ENCODE measurements around the gene BTRC. TPM values are rescaled to one million over a fixed set of nuclear protein-coding genes. Genes with fewer than 3 reads are reported as not detected.
A peak's percentile ranks its signal among the peaks of the same experiment; 100 is the strongest.

The BTRC gene
- total RNA-seq, 3 donors from 2014 or later (not counting 1 experiment from before 2014, with no cell fraction given), result 13.5 to 22.8 (median 15.2) TPM

DNA sequence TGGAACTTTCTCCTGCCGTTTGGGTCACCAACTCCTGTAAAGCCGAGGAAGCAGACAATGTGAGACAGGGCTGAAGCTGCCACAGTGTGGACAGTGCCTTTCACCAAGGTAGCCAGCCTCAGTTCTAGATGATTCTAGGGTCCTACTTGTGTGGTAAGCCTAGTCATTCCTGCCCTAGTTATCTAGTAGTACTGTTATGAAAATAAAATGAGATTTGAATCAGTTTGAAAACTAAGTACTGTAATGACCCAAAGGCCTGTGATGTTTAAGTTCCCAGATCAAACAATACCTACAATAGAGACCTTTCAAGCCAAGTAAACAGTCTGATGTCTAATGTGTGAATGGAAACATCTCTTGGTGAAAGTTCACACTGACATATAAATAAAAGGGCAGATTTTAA lies 197.0 kb downstream of the BTRC start:
- ATAC-seq (no peak), DNase-seq (no peak)
- Mint-ChIP-seq H3K9me3 (no peaks in the 10 kb centered on the region), H3K27me3 (ENCODE audit: low read depth in 2 of 2) (no peaks in the 10 kb centered on the region), H3K4me3 (no peak overlapping the region), H3K36me3 (peaks cover 24% of the 10 kb centered on the region), H3K27ac (no peak overlapping the region), H3K4me1 (no peaks in the 10 kb centered on the region)
- peaks cover 11% of the 10 kb centered on the region for H3K36me3 ChIP-seq (ENCODE audit: control insufficient read depth, insufficient read depth, low read length)
- H3K27ac ChIP-seq (ENCODE audit: low read length), result no peak overlapping the region
- H3K4me3 ChIP-seq (ENCODE audit: low read length), result no peak overlapping the region
- H3K9me3 ChIP-seq (ENCODE audit: control insufficient read depth, insufficient read depth, low read length), result no peaks in the 10 kb centered on the region
- intact Hi-C loops (cut with micrococcal nuclease), result no loop called here
- no peaks in the 10 kb centered on the region for H3K27me3 ChIP-seq (ENCODE audit: control insufficient read depth, insufficient read depth, low read length)
- 93% methylated on average over 2 of the region's 2 CpGs for WGBS (ENCODE audit: insufficient coverage)
- no peaks in the 10 kb centered on the region for H3K4me1 ChIP-seq (ENCODE audit: control insufficient read depth, insufficient read depth, low read length)
- TF ChIP-seq, protein P1, sequence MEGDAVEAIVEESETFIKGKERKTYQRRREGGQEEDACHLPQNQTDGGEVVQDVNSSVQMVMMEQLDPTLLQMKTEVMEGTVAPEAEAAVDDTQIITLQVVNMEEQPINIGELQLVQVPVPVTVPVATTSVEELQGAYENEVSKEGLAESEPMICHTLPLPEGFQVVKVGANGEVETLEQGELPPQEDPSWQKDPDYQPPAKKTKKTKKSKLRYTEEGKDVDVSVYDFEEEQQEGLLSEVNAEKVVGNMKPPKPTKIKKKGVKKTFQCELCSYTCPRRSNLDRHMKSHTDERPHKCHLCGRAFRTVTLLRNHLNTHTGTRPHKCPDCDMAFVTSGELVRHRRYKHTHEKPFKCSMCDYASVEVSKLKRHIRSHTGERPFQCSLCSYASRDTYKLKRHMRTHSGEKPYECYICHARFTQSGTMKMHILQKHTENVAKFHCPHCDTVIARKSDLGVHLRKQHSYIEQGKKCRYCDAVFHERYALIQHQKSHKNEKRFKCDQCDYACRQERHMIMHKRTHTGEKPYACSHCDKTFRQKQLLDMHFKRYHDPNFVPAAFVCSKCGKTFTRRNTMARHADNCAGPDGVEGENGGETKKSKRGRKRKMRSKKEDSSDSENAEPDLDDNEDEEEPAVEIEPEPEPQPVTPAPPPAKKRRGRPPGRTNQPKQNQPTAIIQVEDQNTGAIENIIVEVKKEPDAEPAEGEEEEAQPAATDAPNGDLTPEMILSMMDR (IDR thresholded peaks at IDR 0.05), result no peak

DNA sequence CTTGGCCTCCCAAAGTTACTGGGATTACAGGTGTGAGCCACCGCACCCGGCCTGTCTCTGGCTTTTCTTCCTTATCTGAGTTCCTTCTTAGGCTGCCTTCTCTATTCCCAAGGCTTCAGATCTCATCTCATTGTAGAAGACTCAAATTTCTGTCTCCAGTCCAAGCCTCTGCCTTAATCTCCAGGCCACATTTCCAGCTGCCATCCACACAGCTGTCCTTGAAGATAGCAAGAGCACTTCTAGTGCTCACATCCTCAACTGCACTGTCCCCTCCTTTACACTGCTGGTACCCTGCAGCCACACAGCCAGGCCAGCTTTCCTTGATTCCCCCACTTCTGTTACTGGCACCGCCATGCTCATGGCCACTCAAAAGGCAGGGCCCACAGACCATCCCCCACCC lies 198.5 kb downstream of the BTRC start:
- no peaks in the 10 kb centered on the region for H3K9me3 Mint-ChIP-seq
- Histone ChIP-seq H3K9me3 (ENCODE audit: control insufficient read depth, insufficient read depth, low read length) (no peaks in the 10 kb centered on the region), H3K27me3 (ENCODE audit: control insufficient read depth, insufficient read depth, low read length) (no peaks in the 10 kb centered on the region), H3K27ac (ENCODE audit: low read length) (no peak overlapping the region), H3K4me1 (ENCODE audit: control insufficient read depth, insufficient read depth, low read length) (no peaks in the 10 kb centered on the region), H3K4me3 (ENCODE audit: low read length) (no peak overlapping the region), H3K36me3 (ENCODE audit: control insufficient read depth, insufficient read depth, low read length) (peaks cover 9% of the 10 kb centered on the region)
- ATAC-seq (peak in 1 of 3 donors; percentile 11), DNase-seq (no peak)
- TF ChIP-seq, protein P1 (IDR thresholded peaks at IDR 0.05), result no peak
- H3K4me1 Mint-ChIP-seq, result no peaks in the 10 kb centered on the region
- H3K27me3 Mint-ChIP-seq (ENCODE audit: low read depth in 2 of 2), result no peaks in the 10 kb centered on the region
- 96% methylated on average over 3 of the region's 3 CpGs for WGBS (ENCODE audit: insufficient coverage)
- intact Hi-C loops (cut with micrococcal nuclease), result no loop called here
- peaks cover 24% of the 10 kb centered on the region for H3K36me3 Mint-ChIP-seq
- no peak overlapping the region for H3K4me3 Mint-ChIP-seq
- H3K27ac Mint-ChIP-seq, result no peak overlapping the region

DNA sequence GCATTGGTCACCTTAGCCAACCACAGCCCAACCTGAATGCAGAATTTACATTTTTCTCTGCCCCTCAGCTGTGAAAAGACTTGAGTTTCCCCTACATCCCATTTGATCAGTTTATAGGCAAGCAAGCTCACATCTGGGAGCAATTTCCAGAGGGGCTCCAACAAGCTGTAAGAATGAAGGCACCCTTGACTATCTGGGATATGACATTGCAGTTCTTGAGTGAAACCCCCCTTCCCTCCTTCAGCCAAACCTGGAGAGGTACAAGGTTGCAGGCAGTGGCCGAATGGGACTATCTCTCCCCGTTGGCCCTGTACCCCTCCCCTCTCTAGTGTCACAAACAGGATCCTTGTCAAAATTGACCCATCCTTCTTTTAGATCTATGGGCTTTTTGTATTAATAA lies 203.6 kb downstream of the BTRC start:
- WGBS (ENCODE audit: insufficient coverage), result 89% methylated on average over 2 of the region's 2 CpGs
- H3K27ac Mint-ChIP-seq, result peak overlapping the region in 1 of 2 donors; percentile 13
- no peak for ATAC-seq
- Histone ChIP-seq H3K27ac (ENCODE audit: low read length) (no peak overlapping the region), H3K27me3 (ENCODE audit: control insufficient read depth, insufficient read depth, low read length) (no peaks in the 10 kb centered on the region), H3K9me3 (ENCODE audit: control insufficient read depth, insufficient read depth, low read length) (no peaks in the 10 kb centered on the region), H3K4me3 (ENCODE audit: low read length) (no peak overlapping the region), H3K4me1 (ENCODE audit: control insufficient read depth, insufficient read depth, low read length) (peaks cover 7% of the 10 kb centered on the region), H3K36me3 (ENCODE audit: control insufficient read depth, insufficient read depth, low read length) (peaks cover 5% of the 10 kb centered on the region)
- H3K9me3 Mint-ChIP-seq, result no peaks in the 10 kb centered on the region
- TF ChIP-seq, protein P1 (IDR thresholded peaks at IDR 0.05), result no peak
- H3K4me1 Mint-ChIP-seq, result peaks cover 13 to 30% of the 10 kb centered on the region in 2 donors
- DNase-seq, result no peak
- intact Hi-C loops (cut with micrococcal nuclease), result no loop called here
- no peaks in the 10 kb centered on the region for H3K27me3 Mint-ChIP-seq (ENCODE audit: low read depth in 2 of 2)
- peaks cover 9% of the 10 kb centered on the region for H3K36me3 Mint-ChIP-seq
- H3K4me3 Mint-ChIP-seq, result no peak overlapping the region

DNA sequence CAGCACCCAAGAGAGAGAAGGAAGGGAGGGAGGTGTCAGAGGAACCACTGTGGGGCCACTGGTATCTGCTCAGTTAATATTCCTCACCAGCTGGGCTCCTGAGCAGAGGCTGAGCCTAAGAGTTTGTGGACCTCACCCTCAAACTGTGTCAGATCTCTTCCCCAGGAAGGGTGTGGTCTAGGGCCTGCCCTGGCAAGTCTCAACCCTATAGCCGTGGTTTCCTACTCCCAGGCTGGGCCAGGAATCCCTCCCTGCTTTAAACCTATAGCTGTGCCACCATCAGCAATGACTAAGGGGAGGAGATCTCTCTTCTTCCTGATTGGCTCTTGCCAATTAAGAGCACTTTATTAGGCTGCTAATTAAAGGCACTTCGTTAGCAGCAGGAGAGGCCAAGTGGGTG lies 204.2 kb downstream of the BTRC start:
- Histone ChIP-seq H3K36me3 (ENCODE audit: control insufficient read depth, insufficient read depth, low read length) (no peaks in the 10 kb centered on the region), H3K4me3 (ENCODE audit: low read length) (no peak overlapping the region), H3K27ac (ENCODE audit: low read length) (no peak overlapping the region), H3K27me3 (ENCODE audit: control insufficient read depth, insufficient read depth, low read length) (no peaks in the 10 kb centered on the region), H3K4me1 (ENCODE audit: control insufficient read depth, insufficient read depth, low read length) (peaks cover 7% of the 10 kb centered on the region), H3K9me3 (ENCODE audit: control insufficient read depth, insufficient read depth, low read length) (no peaks in the 10 kb centered on the region)
- no peaks in the 10 kb centered on the region for H3K9me3 Mint-ChIP-seq
- ATAC-seq (peak in 1 of 3 donors; percentile 35), DNase-seq (no peak)
- H3K27me3 Mint-ChIP-seq (ENCODE audit: low read depth in 2 of 2), result no peaks in the 10 kb centered on the region
- H3K27ac Mint-ChIP-seq, result peak overlapping the region in 1 of 2 donors; percentile 58
- WGBS (ENCODE audit: insufficient coverage), result 55% methylated on average over 2 of the region's 2 CpGs
- intact Hi-C loops (cut with micrococcal nuclease), result no loop called here
- TF ChIP-seq, protein P1 (IDR thresholded peaks at IDR 0.05), result no peak
- H3K4me3 Mint-ChIP-seq, result no peak overlapping the region
- peaks cover 13 to 30% of the 10 kb centered on the region in 2 donors for H3K4me1 Mint-ChIP-seq
- peaks cover 4% of the 10 kb centered on the region for H3K36me3 Mint-ChIP-seq

All from natural killer cell (primary cell).